IMR-90 (cell line): ENCODE results near the gene IQCK.

Experiments used
- BHLHE40 ChIP-seq: fragments of 150-350 bp; IDR thresholded peaks from 2 replicates; pipeline ENCODE4 v1.6.1; 2016; ENCODE audit warnings: mild to moderate bottlenecking, low read depth, low read length
- CEBPB ChIP-seq: IDR thresholded peaks from 2 replicates; pipeline ENCODE4 v1.6.1; 2012; ENCODE audit warnings: low read depth, low read length, improper control_type of control experiment
- CTCF ChIP-seq: conservative IDR thresholded peaks from 2 replicates; pipeline ENCODE4 v1.5.1; 2012; ENCODE audit warnings: mild to moderate bottlenecking, low read depth, low read length, improper control_type of control experiment
- FOS ChIP-seq: fragments of 150-350 bp; IDR thresholded peaks from 2 replicates; pipeline ENCODE4 v1.6.1; 2016; ENCODE audit warnings: low read depth, low read length
- MXI1 ChIP-seq: IDR thresholded peaks from 2 replicates; pipeline ENCODE4 v1.6.1; 2012; ENCODE audit warnings: low read depth, mild to moderate bottlenecking, low read length, moderate library complexity, borderline replicate concordance
- NFE2L2 ChIP-seq: fragments of 150-350 bp; IDR thresholded peaks from 2 replicates; pipeline ENCODE4 v1.6.1; 2016; ENCODE audit warnings: low read depth, mild to moderate bottlenecking, low read length
- POLR2A ChIP-seq: IDR thresholded peaks from 2 replicates; pipeline ENCODE4 v1.6.1; 2012; ENCODE audit warnings: mild to moderate bottlenecking, low read depth, low read length
- RAD21 ChIP-seq: IDR thresholded peaks from 2 replicates; pipeline ENCODE4 v1.6.1; 2012; ENCODE audit warnings: low read length, improper control_type of control experiment
- RCOR1 ChIP-seq: IDR thresholded peaks from 2 replicates; pipeline ENCODE4 v1.6.1; 2012; ENCODE audit warnings: mild to moderate bottlenecking, low read length, improper control_type of control experiment; ENCODE audit not compliant: insufficient replicate concordance
- SMC3 ChIP-seq: fragments of 150-350 bp; IDR thresholded peaks from 2 replicates; pipeline ENCODE4 v1.6.1; 2016; ENCODE audit warnings: low read depth, mild to moderate bottlenecking, antibody characterized with exemption, low read length, moderate library complexity
- USF2 ChIP-seq: fragments of 150-350 bp; IDR thresholded peaks from 2 replicates; pipeline ENCODE4 v1.6.1; 2017; ENCODE audit warnings: mild to moderate bottlenecking, antibody characterized with exemption, low read length, low read depth

- TF ChIP-seq CTCF (no peak), USF2 (no peak), POLR2A (no peak), SMC3 (no peak), CEBPB (no peak), MXI1 (no peak), RCOR1 (no peak), NFE2L2 (no peak), BHLHE40 (no peak), FOS (no peak), RAD21 (no peak)
Measured at GRCh38 chr16:19741354-19741753, 23.3 kb downstream of the IQCK start.
